GM12878 (cell line): ENCODE measurements around the gene RAI14. TPM values are rescaled to one million over a fixed set of nuclear protein-coding genes. Genes with fewer than 3 reads are reported as not detected.

Source experiments
- ATAC-seq: fragments of 200-7000 bp; cut with Tn5 transposase; 3 replicates; pipeline ENCODE4 v1.9.1; 2020; ENCODE audit warnings: mild to moderate bottlenecking, moderate library complexity
- BruUV-seq: library from RNA; stranded (reverse); fragments of 400-500 nt; replicated peaks from 2 replicates; lab custom pipeline; 2021; lab: Mats Ljungman, UMichigan
- CTCF ChIA-PET: fragments of 300-600 bp; sonication (Branson Sonifier 250); formaldehyde crosslinking; extraction: SDS; loops from one replicate; lab custom pipeline; 2021; ENCODE audit warnings: inconsistent platforms; lab: Yijun Ruan, JAX
- POLR2A ChIA-PET: fragments of 350-600 bp; formaldehyde crosslinking; extraction: SDS; loops from one replicate; lab custom pipeline; 2021; ENCODE audit warnings: inconsistent platforms; lab: Charles Lee
- RAD21 ChIA-PET: fragments of 300-600 bp; sonication (Branson Sonifier 250); formaldehyde crosslinking; loops from one replicate; lab custom pipeline; 2023; ENCODE audit warnings: antibody characterized with exemption; ENCODE audit not compliant: unreplicated experiment; lab: Charles Lee
- SMC1A ChIA-PET: fragments of 300-600 bp; sonication (Branson Sonifier 250); formaldehyde crosslinking; loops from one replicate; lab custom pipeline; 2023; ENCODE audit not compliant: unreplicated experiment, uncharacterized antibody; lab: Charles Lee
- DNase-seq: peaks from one replicate; pipeline ENCODE4 v3.0.0-alpha.2; 2011; ENCODE audit warnings: low read depth, low spot score
- FAIRE-seq: peaks from 3 replicates; lab custom pipeline; 2011; peaks lifted over from hg19 to GRCh38; lab: Jason Lieb, UNC
- H2AFZ ChIP-seq: 2 replicates; pipeline ENCODE4 v1.6.0; 2011; ENCODE audit warnings: low read depth, low read length, control low read depth; ENCODE audit not compliant: control insufficient read depth
- H3K27ac ChIP-seq: 2 replicates; pipeline ENCODE4 v1.5.1; 2011; ENCODE audit warnings: control low read depth; ENCODE audit not compliant: control insufficient read depth, insufficient read depth
- H3K27me3 ChIP-seq, 2 experiments: replicated peaks in 1 of 2; 2 replicates each; pipeline versions ENCODE4 v1.6.0 to v1.6.1; 2011; ENCODE audit warnings: low read length in 1 of 2; ENCODE audit not compliant: control insufficient read depth in 2 of 2, insufficient read depth in 2 of 2
- H3K36me3 ChIP-seq, 2 experiments: 2 replicates each; pipeline ENCODE4 v1.5.1; 2011; ENCODE audit warnings: low read length in 1 of 2; ENCODE audit not compliant: control insufficient read depth in 2 of 2, insufficient read depth in 2 of 2
- H3K4me1 ChIP-seq: 2 replicates; pipeline ENCODE4 v1.6.1; 2011; ENCODE audit warnings: mild to moderate bottlenecking, low read length, moderate library complexity, mixed read lengths; ENCODE audit not compliant: control insufficient read depth, insufficient read depth
- H3K4me2 ChIP-seq: 2 replicates; pipeline ENCODE4 v1.6.0; 2011; ENCODE audit warnings: control low read depth; ENCODE audit not compliant: control insufficient read depth, insufficient read depth
- H3K4me3 ChIP-seq: fragments of 200-600 bp; sonication (generic); 2 replicates; pipeline ENCODE4 v1.5.1; 2016
- H3K79me2 ChIP-seq: 2 replicates; pipeline ENCODE4 v1.6.0; 2011; ENCODE audit warnings: low read length; ENCODE audit not compliant: control insufficient read depth, insufficient read depth
- H3K9ac ChIP-seq: 2 replicates; pipeline ENCODE4 v1.8.0; 2011; ENCODE audit warnings: low read length, control low read depth, mixed read lengths; ENCODE audit not compliant: control insufficient read depth, insufficient read depth
- H3K9me3 ChIP-seq: replicated peaks from 3 replicates; pipeline ENCODE4 v1.5.1; 2011; ENCODE audit warnings: mild to moderate bottlenecking, low read length; ENCODE audit not compliant: control insufficient read depth, insufficient read depth
- H4K20me1 ChIP-seq: 2 replicates; pipeline ENCODE4 v1.6.0; 2011; ENCODE audit not compliant: control insufficient read depth, insufficient read depth
- BRCA1 ChIP-seq: IDR thresholded peaks from 2 replicates; pipeline ENCODE4 v1.6.1; 2011; ENCODE audit warnings: low read depth, low read length, improper control_type of control experiment
- CBFB ChIP-seq: IDR thresholded peaks from 2 replicates; pipeline ENCODE4 v1.6.1; 2016; ENCODE audit warnings: antibody characterized with exemption, low read depth
- CUX1 ChIP-seq: IDR thresholded peaks from 2 replicates; pipeline ENCODE4 v1.6.1; 2012; ENCODE audit warnings: improper control_type of control experiment, low read depth, low read length; ENCODE audit not compliant: insufficient replicate concordance
- EGR1 ChIP-seq, 2 experiments: IDR thresholded peaks; 1 replicate in 1 of 2; 2 replicates in 1 of 2; pipeline ENCODE4 v1.6.1; 2011 to 2012; ENCODE audit warnings: low read depth in 2 of 2, low read length in 2 of 2, borderline replicate concordance in 1 of 2, mild to moderate bottlenecking in 1 of 2, moderate library complexity in 1 of 2
- KLF5 ChIP-seq: fragments of 450-650 bp; IDR thresholded peaks from 2 replicates; pipeline ENCODE4 v1.6.1; 2014; ENCODE audit warnings: mild to moderate bottlenecking; ENCODE audit not compliant: partially characterized antibody
- SIX5 ChIP-seq: IDR thresholded peaks from 2 replicates; pipeline ENCODE4 v1.6.1; 2011; ENCODE audit warnings: mild to moderate bottlenecking, low read depth, low read length, moderate library complexity; ENCODE audit not compliant: severe bottlenecking
- TCF3 ChIP-seq: IDR thresholded peaks from 2 replicates; pipeline ENCODE4 v1.6.1; 2012; ENCODE audit warnings: low read depth, mild to moderate bottlenecking, low read length, borderline replicate concordance; ENCODE audit not compliant: insufficient read depth
- ZNF24 ChIP-seq: fragments of 450-650 bp; IDR thresholded peaks from 2 replicates; pipeline ENCODE4 v1.6.1; 2017; ENCODE audit warnings: antibody characterized with exemption, mild to moderate bottlenecking
- WGBS: methylation state at CpG from one replicate; pipeline ENCODE4 v1.1.6; 2016; ENCODE audit warnings: low lambda C conversion rate; ENCODE audit not compliant: insufficient replicate concordance, insufficient coverage; ENCODE audit errors: missing lambda C conversion rate; 5-methylcytosine and 5-hydroxymethylcytosine counted together
- in situ Hi-C: fragments of 300-500 bp; cut with MboI; formaldehyde crosslinking; loops from 9 replicates; pipeline ENCODE4 v1.14.3; 2018; ENCODE audit warnings: mixed read lengths
- intact Hi-C: fragments of 100-400 bp; cut with micrococcal nuclease; formaldehyde crosslinking; loops from one replicate; pipeline ENCODE4 v1.14.2; 2022; ENCODE audit not compliant: unreplicated experiment
- polyA plus RNA-seq, 11 experiments: library from polyadenylated mRNA; depleted of rRNA in 4 of 11; unstranded in 6 of 11; stranded (reverse) in 5 of 11; fragments of >200 nt; fragmentation: Nextera tagmentation in 4 of 11; fragmentation: Illumina TruSeq in 1 of 11; extraction: Ambion mirVana in 4 of 11; extraction: Trizol in 1 of 11; gene quantifications; 1 replicate in 1 of 11; 2 replicates in 10 of 11; pipeline versions ENCODE4 v1.2.1 to v1.2.3, GENCODE V29; 2011 to 2016; ENCODE audit warnings: inconsistent platforms in 2 of 11, missing spikeins in 2 of 11, low read depth in 1 of 11
- total RNA-seq, 4 experiments: library from RNA; depleted of rRNA in 3 of 4; stranded (reverse); fragments of >200 nt in 3 of 4; fragmentation: Illumina TruSeq in 1 of 4; extraction: Trizol in 1 of 4; gene quantifications; 2 replicates each; pipeline versions ENCODE4 v1.2.1 to v1.2.3, GENCODE V29; 2013 to 2021
- TF ChIP-seq, protein P1 (sequence below): fragments of 450-650 bp; formaldehyde crosslinking; IDR thresholded peaks from 2 replicates; pipeline ENCODE4 v1.4.0; 2020; ENCODE audit warnings: mild to moderate bottlenecking, moderate library complexity

Gene RAI14
- total and polyA plus RNA-seq, 10 of the 15 experiments (the other 5 are each of a cell fraction or from before 2014, with no cell fraction given) = 0.18 to 4.6 (median 1.9) TPM

GRCh38 chr5:34684980-34685352 is 28.8 kb downstream of the RAI14 start:
- no peaks in the 10 kb centered on the region for H4K20me1 ChIP-seq
- no peak overlapping the region for H2AFZ ChIP-seq
- FAIRE-seq = no peak
- RAD21 ChIA-PET = no interaction called here
- 17% methylated on average over 3 of the region's 4 CpGs for WGBS
- no peak for ATAC-seq
- H3K27me3 ChIP-seq = no peaks in the 10 kb centered on the region
- H3K4me2 ChIP-seq = no peak overlapping the region
- H3K4me1 ChIP-seq = no peaks in the 10 kb centered on the region
- H3K79me2 ChIP-seq = no peaks in the 10 kb centered on the region
- SMC1A ChIA-PET = interaction anchor here (0.6 kb wide), 2 partner anchors 30 to 100 kb away, joined by 3 to 4 read pairs; no protein-coding TSS in a partner anchor
- DNase-seq = no peak
- intact Hi-C loops (no loop called here), in situ Hi-C loops (no loop called here)
- BruUV-seq = no TSS peak
- H3K27ac ChIP-seq = no peak overlapping the region
- H3K36me3 ChIP-seq = no peaks in the 10 kb centered on the region
- H3K4me3 ChIP-seq = no peak overlapping the region
- POLR2A ChIA-PET = no interaction called here
- H3K9me3 ChIP-seq = no peaks in the 10 kb centered on the region
- no peak for TF ChIP-seq BRCA1
- no peak for TF ChIP-seq ZNF24
- no peak for TF ChIP-seq KLF5
- no peak for TF ChIP-seq TCF3
- TF ChIP-seq, protein P1, sequence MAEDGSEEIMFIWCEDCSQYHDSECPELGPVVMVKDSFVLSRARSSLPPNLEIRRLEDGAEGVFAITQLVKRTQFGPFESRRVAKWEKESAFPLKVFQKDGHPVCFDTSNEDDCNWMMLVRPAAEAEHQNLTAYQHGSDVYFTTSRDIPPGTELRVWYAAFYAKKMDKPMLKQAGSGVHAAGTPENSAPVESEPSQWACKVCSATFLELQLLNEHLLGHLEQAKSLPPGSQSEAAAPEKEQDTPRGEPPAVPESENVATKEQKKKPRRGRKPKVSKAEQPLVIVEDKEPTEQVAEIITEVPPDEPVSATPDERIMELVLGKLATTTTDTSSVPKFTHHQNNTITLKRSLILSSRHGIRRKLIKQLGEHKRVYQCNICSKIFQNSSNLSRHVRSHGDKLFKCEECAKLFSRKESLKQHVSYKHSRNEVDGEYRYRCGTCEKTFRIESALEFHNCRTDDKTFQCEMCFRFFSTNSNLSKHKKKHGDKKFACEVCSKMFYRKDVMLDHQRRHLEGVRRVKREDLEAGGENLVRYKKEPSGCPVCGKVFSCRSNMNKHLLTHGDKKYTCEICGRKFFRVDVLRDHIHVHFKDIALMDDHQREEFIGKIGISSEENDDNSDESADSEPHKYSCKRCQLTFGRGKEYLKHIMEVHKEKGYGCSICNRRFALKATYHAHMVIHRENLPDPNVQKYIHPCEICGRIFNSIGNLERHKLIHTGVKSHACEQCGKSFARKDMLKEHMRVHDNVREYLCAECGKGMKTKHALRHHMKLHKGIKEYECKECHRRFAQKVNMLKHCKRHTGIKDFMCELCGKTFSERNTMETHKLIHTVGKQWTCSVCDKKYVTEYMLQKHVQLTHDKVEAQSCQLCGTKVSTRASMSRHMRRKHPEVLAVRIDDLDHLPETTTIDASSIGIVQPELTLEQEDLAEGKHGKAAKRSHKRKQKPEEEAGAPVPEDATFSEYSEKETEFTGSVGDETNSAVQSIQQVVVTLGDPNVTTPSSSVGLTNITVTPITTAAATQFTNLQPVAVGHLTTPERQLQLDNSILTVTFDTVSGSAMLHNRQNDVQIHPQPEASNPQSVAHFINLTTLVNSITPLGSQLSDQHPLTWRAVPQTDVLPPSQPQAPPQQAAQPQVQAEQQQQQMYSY = no peak
- no peak for TF ChIP-seq CBFB
- TF ChIP-seq CUX1 = no peak
- no peak for TF ChIP-seq SIX5
- no peak for TF ChIP-seq EGR1 (IDR thresholded peaks at IDR 0.05; ENCODE audit: borderline replicate concordance in 1 of 2, low read depth in 2 of 2, low read length in 2 of 2)
- CTCF ChIA-PET = no interaction called here
- H3K9ac ChIP-seq = no peak overlapping the region
